Effector memory CD4-positive, alpha-beta T cell (primary cell): ENCODE results near the gene FOXL2.
"Not testable (repeated sequence)": the region's sequence is repeated elsewhere in the genome, so short reads cannot be mapped to it uniquely, and the experiment has no call there.

ENCODE experiments used
- DNase-seq, 3 donors: peaks; one replicate each; pipeline ENCODE4 v3.0.0-alpha.2; 2020
- H3K27ac ChIP-seq: 2 replicates; pipeline ENCODE4 v1.7.0; 2013; ENCODE audit warnings: mild to moderate bottlenecking, low read length, moderate library complexity; ENCODE audit not compliant: insufficient read depth, poor library complexity, severe bottlenecking
- H3K27me3 ChIP-seq: replicated peaks from 2 replicates; pipeline ENCODE4 v1.7.0; 2013; ENCODE audit warnings: mild to moderate bottlenecking, low read length; ENCODE audit not compliant: insufficient read depth, control insufficient read depth, poor library complexity, severe bottlenecking
- H3K36me3 ChIP-seq: 2 replicates; pipeline ENCODE4 v1.7.0; 2013; ENCODE audit warnings: mild to moderate bottlenecking, low read length, moderate library complexity; ENCODE audit not compliant: control insufficient read depth, insufficient read depth
- H3K4me1 ChIP-seq: 2 replicates; pipeline ENCODE4 v1.7.0; 2013; ENCODE audit warnings: low read length, mild to moderate bottlenecking; ENCODE audit not compliant: control insufficient read depth, insufficient read depth, poor library complexity, severe bottlenecking
- H3K4me3 ChIP-seq: 2 replicates; pipeline ENCODE4 v1.7.0; 2013; ENCODE audit warnings: low read length, low read depth, mild to moderate bottlenecking; ENCODE audit not compliant: insufficient read depth, poor library complexity, severe bottlenecking
- H3K9me3 ChIP-seq: 2 replicates; pipeline ENCODE4 v1.7.0; 2013; ENCODE audit warnings: mild to moderate bottlenecking, low read length, moderate library complexity; ENCODE audit not compliant: control insufficient read depth

Gene FOXL2

GRCh38 chr3:138933981-138934691, 12.8 kb downstream of the FOXL2 start:
- no peak for DNase-seq
- peaks cover 38% of the 10 kb centered on the region for H3K27me3 ChIP-seq
- no peaks in the 10 kb centered on the region for H3K36me3 ChIP-seq
- H3K9me3 ChIP-seq: no peaks in the 10 kb centered on the region
- no peak overlapping the region for H3K4me3 ChIP-seq
- H3K27ac ChIP-seq: no peak overlapping the region
- peaks cover 33% of the 10 kb centered on the region for H3K4me1 ChIP-seq

GRCh38 chr3:138933068-138933668, 13.8 kb downstream of the FOXL2 start:
- Histone ChIP-seq H3K27ac (no peak overlapping the region), H3K36me3 (no peaks in the 10 kb centered on the region), H3K27me3 (peaks cover 28% of the 10 kb centered on the region), H3K9me3 (no peaks in the 10 kb centered on the region), H3K4me1 (peaks cover 23% of the 10 kb centered on the region), H3K4me3 (no peak overlapping the region)
- DNase-seq: no peak

GRCh38 chr3:138928727-138929372, 18.1 kb downstream of the FOXL2 start:
- DNase-seq: no peak
- Histone ChIP-seq H3K4me1 (no peaks in the 10 kb centered on the region), H3K36me3 (no peaks in the 10 kb centered on the region), H3K9me3 (no peaks in the 10 kb centered on the region), H3K27me3 (no peaks in the 10 kb centered on the region), H3K27ac (no peak overlapping the region), H3K4me3 (no peak overlapping the region)

GRCh38 chr3:138923531-138923994, 23.4 kb downstream of the FOXL2 start:
- peak; percentile 59 to 76 (median 62) for DNase-seq
- H3K27me3 ChIP-seq: no peaks in the 10 kb centered on the region
- H3K4me1 ChIP-seq: peaks cover 3% of the 10 kb centered on the region
- H3K27ac ChIP-seq: no peak overlapping the region
- H3K9me3 ChIP-seq: no peaks in the 10 kb centered on the region
- no peaks in the 10 kb centered on the region for H3K36me3 ChIP-seq
- H3K4me3 ChIP-seq: no peak overlapping the region

GRCh38 chr3:138922400-138922799, 24.5 kb downstream of the FOXL2 start:
- not testable (repeated sequence) for H3K4me1 ChIP-seq, H3K36me3 ChIP-seq, H3K9me3 ChIP-seq, H3K27me3 ChIP-seq, H3K27ac ChIP-seq, H3K4me3 ChIP-seq, DNase-seq

GRCh38 chr3:138921316-138922292, 25.3 kb downstream of the FOXL2 start:
- peaks cover 3% of the 10 kb centered on the region for H3K4me1 ChIP-seq
- no peak for DNase-seq
- H3K36me3 ChIP-seq: no peaks in the 10 kb centered on the region
- no peaks in the 10 kb centered on the region for H3K27me3 ChIP-seq
- H3K4me3 ChIP-seq: no peak overlapping the region
- H3K27ac ChIP-seq: no peak overlapping the region
- H3K9me3 ChIP-seq: no peaks in the 10 kb centered on the region

- H3K27me3 ChIP-seq: no peaks in the 10 kb centered on the region
Observed at GRCh38 chr3:138919325-138919724, 27.6 kb downstream of the FOXL2 start.

GRCh38 chr3:138916824-138917223, 30.1 kb downstream of the FOXL2 start:
- peaks cover 6% of the 10 kb centered on the region for H3K4me1 ChIP-seq
- H3K27me3 ChIP-seq: no peaks in the 10 kb centered on the region
- no peak overlapping the region for H3K4me3 ChIP-seq
- no peaks in the 10 kb centered on the region for H3K9me3 ChIP-seq
- H3K27ac ChIP-seq: no peak overlapping the region
- DNase-seq: no peak
- H3K36me3 ChIP-seq: no peaks in the 10 kb centered on the region

More at GRCh38 chr3:138919325-138919724, 27.6 kb downstream of the FOXL2 start:
- no peak for DNase-seq
- Histone ChIP-seq H3K27ac (no peak overlapping the region), H3K9me3 (no peaks in the 10 kb centered on the region), H3K36me3 (no peaks in the 10 kb centered on the region), H3K4me1 (peaks cover 8% of the 10 kb centered on the region), H3K4me3 (no peak overlapping the region)

GRCh38 chr3:138915503-138916498, 31.1 kb downstream of the FOXL2 start:
- peak; percentile 48 to 63 (median 52) for DNase-seq
- Histone ChIP-seq H3K9me3 (no peaks in the 10 kb centered on the region), H3K4me1 (peaks cover 6% of the 10 kb centered on the region), H3K27me3 (no peaks in the 10 kb centered on the region), H3K36me3 (no peaks in the 10 kb centered on the region), H3K27ac (peak overlapping the region; percentile 46), H3K4me3 (peak overlapping the region; percentile 64)
